RWPE2 (cell line): ENCODE measurements around the gene KCNQ1OT1.

Source experiments
- ATAC-seq: fragments of 200-7000 bp; cut with Tn5 transposase; 3 replicates; pipeline ENCODE4 v1.9.1; 2021; ENCODE audit warnings: low read depth
- DNase-seq: peaks from one replicate; pipeline ENCODE4 v3.0.0-alpha.2; 2020; ENCODE audit warnings: low spot score
- H3K27ac ChIP-seq: fragments of 450-650 bp; 2 replicates; pipeline ENCODE4 v1.5.1; 2017; ENCODE audit warnings: mild to moderate bottlenecking; ENCODE audit not compliant: poor library complexity, severe bottlenecking
- H3K27me3 ChIP-seq: fragments of 250-450 bp; sonication (Bioruptor Pico); 2 replicates; pipeline ENCODE4 v1.5.1; 2021; ENCODE audit warnings: mild to moderate bottlenecking, moderate library complexity; ENCODE audit not compliant: insufficient read depth, poor library complexity, severe bottlenecking
- H3K36me3 ChIP-seq: fragments of 250-450 bp; sonication (Bioruptor Pico); 2 replicates; pipeline ENCODE4 v1.5.1; 2020; ENCODE audit warnings: low read depth, mild to moderate bottlenecking, moderate library complexity
- H3K4me1 ChIP-seq: fragments of 250-450 bp; sonication (Bioruptor Pico); 2 replicates; pipeline ENCODE4 v1.5.1; 2021; ENCODE audit warnings: mild to moderate bottlenecking, moderate library complexity; ENCODE audit not compliant: insufficient read depth, poor library complexity, severe bottlenecking
- H3K4me3 ChIP-seq: fragments of 250-450 bp; sonication (Bioruptor Pico); 2 replicates; pipeline ENCODE4 v1.5.1; 2021; ENCODE audit warnings: mild to moderate bottlenecking, moderate library complexity; ENCODE audit not compliant: severe bottlenecking
- H3K9me3 ChIP-seq: fragments of 250-450 bp; sonication (Bioruptor Pico); 2 replicates; pipeline ENCODE4 v1.5.1; 2021; ENCODE audit warnings: mild to moderate bottlenecking, moderate library complexity; ENCODE audit not compliant: severe bottlenecking
- TF ChIP-seq, protein P1 (sequence below): fragments of 450-650 bp; IDR thresholded peaks from one replicate; pipeline ENCODE4 v1.5.1; 2017; ENCODE audit warnings: mild to moderate bottlenecking, moderate library complexity; ENCODE audit not compliant: poor library complexity, severe bottlenecking

The KCNQ1OT1 gene

DNA sequence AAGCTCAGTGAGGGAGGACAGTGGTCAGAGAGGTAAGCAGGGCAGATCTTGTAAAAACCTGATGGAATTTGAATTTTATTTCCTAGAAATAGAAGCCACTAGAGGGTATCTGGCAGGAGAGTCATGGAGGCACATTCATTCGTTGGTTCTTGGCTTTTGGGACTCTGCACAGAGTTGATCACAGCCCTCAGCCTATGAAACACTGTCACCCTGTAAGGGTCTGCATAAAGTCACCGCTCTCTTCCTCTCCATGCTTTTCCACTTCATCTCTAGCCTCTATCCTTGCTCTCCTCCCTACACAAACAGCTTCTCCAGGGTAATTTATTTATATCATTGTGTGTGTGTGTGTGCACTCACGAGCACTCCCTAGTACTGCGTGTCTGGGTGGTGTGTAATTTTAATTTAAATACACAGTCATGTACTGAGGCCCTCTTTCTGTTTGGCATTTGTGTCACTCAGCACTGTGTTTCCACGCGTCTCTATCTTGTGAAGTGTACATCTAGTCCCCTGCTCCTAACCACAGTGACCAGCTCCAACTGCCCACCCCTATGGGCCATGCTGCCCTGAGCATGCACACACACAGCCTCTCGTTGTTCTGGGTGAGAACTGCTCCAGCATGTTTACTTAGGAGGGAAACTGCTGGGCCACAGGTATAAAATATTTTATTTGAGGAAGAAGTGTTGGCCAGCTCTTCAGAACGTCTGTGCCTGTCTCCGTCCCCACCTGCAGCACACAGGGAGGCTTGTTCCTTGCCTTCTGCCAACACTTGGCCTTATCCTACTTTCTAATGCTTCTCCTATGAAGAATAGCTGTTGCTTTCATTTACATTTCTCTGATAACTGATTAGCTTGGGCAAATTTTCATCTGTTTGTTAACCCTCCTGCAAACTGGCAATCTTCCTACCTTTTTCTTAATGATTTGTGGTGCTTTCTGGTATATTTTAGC is 4.5 kb downstream of the KCNQ1OT1 start:
- peaks cover 4% of the 10 kb centered on the region for H3K36me3 ChIP-seq
- TF ChIP-seq, protein P1, sequence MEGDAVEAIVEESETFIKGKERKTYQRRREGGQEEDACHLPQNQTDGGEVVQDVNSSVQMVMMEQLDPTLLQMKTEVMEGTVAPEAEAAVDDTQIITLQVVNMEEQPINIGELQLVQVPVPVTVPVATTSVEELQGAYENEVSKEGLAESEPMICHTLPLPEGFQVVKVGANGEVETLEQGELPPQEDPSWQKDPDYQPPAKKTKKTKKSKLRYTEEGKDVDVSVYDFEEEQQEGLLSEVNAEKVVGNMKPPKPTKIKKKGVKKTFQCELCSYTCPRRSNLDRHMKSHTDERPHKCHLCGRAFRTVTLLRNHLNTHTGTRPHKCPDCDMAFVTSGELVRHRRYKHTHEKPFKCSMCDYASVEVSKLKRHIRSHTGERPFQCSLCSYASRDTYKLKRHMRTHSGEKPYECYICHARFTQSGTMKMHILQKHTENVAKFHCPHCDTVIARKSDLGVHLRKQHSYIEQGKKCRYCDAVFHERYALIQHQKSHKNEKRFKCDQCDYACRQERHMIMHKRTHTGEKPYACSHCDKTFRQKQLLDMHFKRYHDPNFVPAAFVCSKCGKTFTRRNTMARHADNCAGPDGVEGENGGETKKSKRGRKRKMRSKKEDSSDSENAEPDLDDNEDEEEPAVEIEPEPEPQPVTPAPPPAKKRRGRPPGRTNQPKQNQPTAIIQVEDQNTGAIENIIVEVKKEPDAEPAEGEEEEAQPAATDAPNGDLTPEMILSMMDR: no peak
- ATAC-seq (no peak), DNase-seq (peak; percentile 19)
- no peak overlapping the region for H3K4me3 ChIP-seq
- no peaks in the 10 kb centered on the region for H3K27me3 ChIP-seq
- no peak overlapping the region for H3K27ac ChIP-seq
- peaks cover 5% of the 10 kb centered on the region for H3K4me1 ChIP-seq
- no peaks in the 10 kb centered on the region for H3K9me3 ChIP-seq

DNA sequence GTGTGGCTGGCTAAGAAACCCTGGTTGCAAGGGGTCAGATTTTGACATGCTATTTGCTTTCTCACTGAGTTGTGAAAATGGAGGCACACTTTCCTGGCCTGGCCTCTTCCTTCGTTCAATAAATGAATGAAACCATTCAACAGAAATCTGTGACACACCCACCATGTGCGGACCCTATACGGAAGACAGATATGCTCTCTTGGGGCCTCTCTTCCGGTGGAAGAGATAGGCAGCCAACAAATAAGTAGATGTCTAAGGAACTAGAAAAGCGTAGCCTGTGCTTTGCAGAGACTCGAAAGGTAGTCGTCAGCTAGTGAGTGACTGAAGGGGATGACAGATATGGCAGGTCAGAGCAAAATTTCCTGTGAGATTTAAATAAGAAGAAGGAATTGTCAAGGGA is 5.3 kb downstream of the KCNQ1OT1 start:
- ATAC-seq: no peak
- Histone ChIP-seq H3K27me3 (no peaks in the 10 kb centered on the region), H3K4me3 (no peak overlapping the region), H3K27ac (no peak overlapping the region), H3K9me3 (no peaks in the 10 kb centered on the region), H3K36me3 (peaks cover 4% of the 10 kb centered on the region), H3K4me1 (peaks cover 5% of the 10 kb centered on the region)
- TF ChIP-seq, protein P1: no peak
- DNase-seq: no peak

DNA sequence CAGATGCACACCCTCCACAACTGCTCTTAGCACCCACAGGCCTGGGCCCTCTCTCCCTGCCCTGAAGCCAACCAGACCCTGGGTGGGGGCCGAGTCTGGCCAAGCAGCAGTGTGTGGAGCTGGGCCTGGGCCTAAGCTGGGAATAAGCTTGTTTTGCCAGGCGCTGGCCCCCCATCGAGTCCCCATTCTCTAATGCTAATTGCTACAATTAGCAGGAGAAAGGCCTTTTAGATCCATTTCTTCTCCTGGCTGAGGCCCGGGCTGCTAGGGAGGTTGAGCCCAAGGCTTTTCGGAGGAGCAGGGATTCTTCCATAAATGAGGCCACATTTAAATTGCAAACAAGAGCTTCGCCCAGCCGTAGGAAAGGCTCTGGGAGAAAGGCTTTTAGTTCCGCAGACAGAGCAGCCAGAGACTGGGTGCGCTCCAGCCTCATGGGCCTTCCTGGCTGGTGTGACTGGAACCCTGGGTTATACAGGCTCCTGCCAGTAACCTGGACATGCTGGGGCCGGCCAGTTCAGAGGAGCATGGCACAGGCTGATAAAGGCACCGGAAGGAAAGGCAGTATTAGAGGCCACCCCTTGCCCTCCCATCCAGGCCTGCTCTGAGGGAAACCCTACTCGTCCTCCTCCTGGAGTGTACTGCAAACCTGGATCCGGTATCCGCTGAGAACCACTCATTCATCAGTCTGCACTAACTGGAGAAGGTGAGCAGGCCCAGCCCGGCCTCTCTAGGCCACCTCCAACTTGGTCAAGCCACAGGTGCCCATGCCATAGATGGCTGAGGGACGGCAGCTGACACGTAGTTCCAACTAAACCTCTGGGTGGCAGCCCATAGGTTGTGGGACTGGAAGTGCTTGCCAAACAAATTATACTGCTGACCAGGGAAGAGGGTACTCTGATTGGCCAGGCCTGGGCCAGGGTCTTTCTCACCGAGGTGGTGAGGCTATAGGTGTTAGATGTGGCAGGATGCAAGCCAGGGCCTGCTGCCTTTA is 6.2 kb downstream of the KCNQ1OT1 start:
- H3K27ac ChIP-seq: no peak overlapping the region
- H3K9me3 ChIP-seq: no peaks in the 10 kb centered on the region
- peaks cover 5% of the 10 kb centered on the region for H3K4me1 ChIP-seq
- DNase-seq: peak; percentile 30
- peaks cover under 1% of the 10 kb centered on the region for H3K36me3 ChIP-seq
- no peak overlapping the region for H3K4me3 ChIP-seq
- ATAC-seq: no peak
- H3K27me3 ChIP-seq: no peaks in the 10 kb centered on the region
- TF ChIP-seq, protein P1: no peak

DNA sequence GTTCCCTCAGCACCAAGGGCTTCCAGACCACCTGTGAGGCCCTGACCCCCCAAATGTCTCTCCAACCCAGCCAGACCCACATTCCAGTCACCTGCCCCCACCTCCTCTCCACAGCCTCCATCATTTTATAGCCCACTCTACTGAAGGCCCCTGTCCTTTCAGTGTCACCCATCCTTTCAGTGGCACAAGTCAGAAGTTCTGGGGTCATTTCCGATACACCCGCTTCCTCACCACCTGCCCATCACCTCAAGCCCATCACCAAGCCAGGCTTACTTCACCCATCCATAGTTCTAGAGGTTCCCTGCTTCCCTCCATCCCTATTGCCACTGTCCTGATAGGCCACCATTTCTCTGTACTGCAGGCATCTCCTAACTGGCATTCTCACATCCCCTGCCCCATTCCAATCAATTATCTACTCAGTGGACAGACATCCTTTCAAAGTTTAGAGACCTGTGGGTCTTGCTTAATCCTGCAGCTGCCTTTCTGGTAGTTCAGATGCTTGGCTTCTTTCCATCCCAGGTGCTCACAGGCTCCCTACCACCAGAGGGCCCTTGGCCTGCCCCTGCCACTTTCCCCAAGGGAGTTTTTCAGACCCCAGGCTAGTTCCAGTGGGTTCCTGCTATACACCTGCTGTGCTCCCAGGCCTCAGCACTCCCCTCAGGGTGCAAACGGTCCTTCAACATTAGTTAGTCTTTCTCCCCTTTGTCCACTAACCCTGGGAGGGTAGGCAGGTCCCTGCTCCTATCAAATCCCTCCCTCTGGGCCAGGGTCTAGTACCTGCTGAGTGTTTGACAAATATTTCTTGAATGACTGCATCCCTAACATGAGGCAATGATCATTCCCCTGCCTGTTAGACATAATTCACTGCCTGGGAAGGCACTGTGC is 7.6 kb downstream of the KCNQ1OT1 start:
- Histone ChIP-seq H3K27me3 (no peaks in the 10 kb centered on the region), H3K36me3 (no peaks in the 10 kb centered on the region; the same call in 1 of the 2 replicates), H3K4me1 (peaks cover 2% of the 10 kb centered on the region), H3K4me3 (no peak overlapping the region), H3K27ac (no peak overlapping the region), H3K9me3 (no peaks in the 10 kb centered on the region)
- TF ChIP-seq, protein P1: peak; percentile 47
- DNase-seq (peak; percentile 33), ATAC-seq (peak; percentile 27; the same call in 2 of the 3 replicates)
